PC-9 (cell line): ENCODE measurements around the gene TPD52L1.

Experiments used
- EZH2 ChIP-seq: fragments of 200-600 bp; sonication (generic); IDR thresholded peaks from 2 replicates; pipeline ENCODE4 v1.8.0; 2017; ENCODE audit warnings: antibody characterized with exemption, low read depth
- TF ChIP-seq, protein P1 (sequence below): fragments of 200-600 bp; sonication (generic); conservative IDR thresholded peaks from 2 replicates; pipeline ENCODE4 v1.6.1; 2017; ENCODE audit warnings: mixed run types, antibody characterized with exemption, mild to moderate bottlenecking, moderate library complexity

- TF ChIP-seq, protein P1, sequence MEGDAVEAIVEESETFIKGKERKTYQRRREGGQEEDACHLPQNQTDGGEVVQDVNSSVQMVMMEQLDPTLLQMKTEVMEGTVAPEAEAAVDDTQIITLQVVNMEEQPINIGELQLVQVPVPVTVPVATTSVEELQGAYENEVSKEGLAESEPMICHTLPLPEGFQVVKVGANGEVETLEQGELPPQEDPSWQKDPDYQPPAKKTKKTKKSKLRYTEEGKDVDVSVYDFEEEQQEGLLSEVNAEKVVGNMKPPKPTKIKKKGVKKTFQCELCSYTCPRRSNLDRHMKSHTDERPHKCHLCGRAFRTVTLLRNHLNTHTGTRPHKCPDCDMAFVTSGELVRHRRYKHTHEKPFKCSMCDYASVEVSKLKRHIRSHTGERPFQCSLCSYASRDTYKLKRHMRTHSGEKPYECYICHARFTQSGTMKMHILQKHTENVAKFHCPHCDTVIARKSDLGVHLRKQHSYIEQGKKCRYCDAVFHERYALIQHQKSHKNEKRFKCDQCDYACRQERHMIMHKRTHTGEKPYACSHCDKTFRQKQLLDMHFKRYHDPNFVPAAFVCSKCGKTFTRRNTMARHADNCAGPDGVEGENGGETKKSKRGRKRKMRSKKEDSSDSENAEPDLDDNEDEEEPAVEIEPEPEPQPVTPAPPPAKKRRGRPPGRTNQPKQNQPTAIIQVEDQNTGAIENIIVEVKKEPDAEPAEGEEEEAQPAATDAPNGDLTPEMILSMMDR: no peak
- TF ChIP-seq EZH2: no peak
Observed at GRCh38 chr6:125138083-125138482, 15.5 kb upstream of the TPD52L1 start.
